Measurements from ENCODE around the gene NFATC1.

Gene NFATC1

DNA sequence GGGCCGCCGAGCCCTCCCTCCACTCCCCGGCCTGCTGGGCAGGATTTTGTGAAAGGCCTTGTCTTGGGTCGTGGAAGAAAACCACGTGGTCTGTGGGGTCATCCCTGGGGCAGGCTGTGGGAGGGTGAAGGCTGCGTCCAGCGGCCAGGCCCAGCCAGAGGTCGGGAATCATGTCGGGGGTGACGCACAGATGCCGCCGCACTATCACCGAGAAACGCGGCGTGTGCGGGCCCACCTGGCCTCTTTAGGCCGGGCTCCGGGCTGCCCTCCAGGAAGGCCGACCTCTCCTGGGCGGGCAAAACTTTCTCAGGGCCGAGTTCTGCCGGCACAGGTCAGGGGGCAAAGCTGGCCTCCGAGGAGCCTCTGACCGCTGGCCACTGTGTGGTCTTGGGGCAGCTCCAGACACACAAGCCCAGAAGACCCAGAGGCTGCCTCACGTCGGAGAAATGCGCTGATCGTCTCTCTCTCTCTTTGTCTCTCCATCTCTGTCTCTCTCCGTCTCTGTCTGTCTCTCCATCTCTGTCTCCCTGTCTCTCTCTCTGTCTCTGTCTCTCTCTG is 28.4 kb downstream of the NFATC1 start:
- no peak overlapping the region for H2AFZ ChIP-seq (ENCODE audit: low read length)
- H4K8ac ChIP-seq (ENCODE audit: low read depth, low read length): no peak overlapping the region
- H3K36me3 ChIP-seq (replicated peaks in 1 of 2; ENCODE audit: control insufficient read depth in 2 of 2, insufficient read depth in 2 of 2, low read length in 2 of 2): no peaks in the 10 kb centered on the region
- H2BK15ac ChIP-seq (ENCODE audit: low read length): peak overlapping the region; percentile 75
- H3K14ac ChIP-seq (ENCODE audit: low read length): no peak overlapping the region
- no peak overlapping the region for H3K4me3 ChIP-seq (ENCODE audit: low read length in 2 of 2)
- peak overlapping the region; percentile 95 for H2AK5ac ChIP-seq (ENCODE audit: low read depth, low read length)
- H2BK12ac ChIP-seq (ENCODE audit: low read length): no peak overlapping the region
- no peak for DNase-seq (ENCODE audit: low spot score)
- H3K4ac ChIP-seq (ENCODE audit: low read length): no peak overlapping the region
- no peak overlapping the region for H3K23ac ChIP-seq (ENCODE audit: low read depth, low read length, poor library complexity)
- peak overlapping the region; percentile 85 for H3K18ac ChIP-seq (ENCODE audit: low read length)
- H2BK120ac ChIP-seq (ENCODE audit: low read depth, low read length): no peak overlapping the region
- H3K27me3 ChIP-seq (ENCODE audit: control insufficient read depth in 3 of 3, insufficient read depth in 3 of 3, low read depth in 1 of 3, low read length in 3 of 3): no peaks in the 10 kb centered on the region
- no peak overlapping the region for H4K91ac ChIP-seq (ENCODE audit: low read depth, low read length, poor library complexity)
- H3K27ac ChIP-seq (replicated peaks; ENCODE audit: low read length): no peak overlapping the region
- H3K79me1 ChIP-seq (ENCODE audit: low read depth, low read length): peaks cover 5% of the 10 kb centered on the region
- H2BK5ac ChIP-seq (ENCODE audit: low read length): peak overlapping the region; percentile 82
- H3K9me3 ChIP-seq (replicated peaks in 1 of 2; ENCODE audit: control insufficient read depth in 2 of 2, insufficient read depth in 1 of 2, low read depth in 1 of 2, low read length in 2 of 2): no peaks in the 10 kb centered on the region
- no CpG with 5 or more reads among the region's 30 CpGs for WGBS, 2 donors (ENCODE audit: extremely low coverage in 2 of 2, insufficient read length in 2 of 2, insufficient replicate concordance in 1 of 2)
- H3K9ac ChIP-seq (ENCODE audit: low read depth, low read length, poor library complexity): no peak overlapping the region
- H3K4me1 ChIP-seq (ENCODE audit: control insufficient read depth in 2 of 2, insufficient read depth in 1 of 2, low read depth in 1 of 2, low read length in 2 of 2): peaks cover 0 to 7% of the 10 kb centered on the region in 2 donors
- H3K4me2 ChIP-seq (ENCODE audit: insufficient read depth, low read length, poor library complexity, severe bottlenecking): no peak overlapping the region

DNA sequence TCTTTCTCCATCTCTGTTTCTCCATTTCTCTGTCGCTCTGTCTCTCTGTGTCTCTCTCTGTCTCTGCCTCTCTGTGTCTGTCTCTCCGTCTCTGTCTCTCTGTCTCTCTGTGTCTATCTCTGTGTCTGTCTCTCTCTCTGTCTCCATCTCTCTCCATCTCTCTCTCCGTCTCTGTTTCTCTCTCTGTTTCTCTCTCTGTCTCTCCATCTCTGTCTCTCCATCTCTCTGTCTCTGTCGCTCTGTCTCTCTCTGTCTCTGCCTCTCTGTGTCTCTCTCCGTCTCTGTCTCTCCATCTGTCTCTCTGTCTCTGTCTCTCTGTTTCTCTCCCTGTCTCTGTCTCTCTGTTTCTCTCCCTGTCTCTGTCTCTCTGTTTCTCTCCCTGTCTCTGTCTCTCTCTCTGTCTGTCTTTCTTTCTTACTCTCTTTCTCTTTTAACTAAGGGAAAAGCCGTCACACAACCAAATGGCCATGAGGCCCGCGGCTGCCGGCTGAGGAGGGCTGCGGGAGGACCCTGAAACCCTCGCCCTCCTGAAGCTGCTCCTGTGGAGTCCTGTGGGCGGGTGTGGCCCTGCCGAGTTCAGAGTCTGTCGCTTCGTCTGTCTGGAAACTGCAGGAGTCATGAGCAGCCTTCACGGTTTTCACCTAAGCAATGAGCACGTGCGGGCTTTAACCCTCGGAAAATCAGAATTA is 29.3 kb downstream of the NFATC1 start:
- H3K27ac ChIP-seq (replicated peaks; ENCODE audit: low read length): peak overlapping the region; percentile 30
- H2BK5ac ChIP-seq (ENCODE audit: low read length): no peak overlapping the region
- H2BK120ac ChIP-seq (ENCODE audit: low read depth, low read length): no peak overlapping the region
- no peak overlapping the region for H3K4ac ChIP-seq (ENCODE audit: low read length)
- DNase-seq (ENCODE audit: low spot score): no peak
- H4K8ac ChIP-seq (ENCODE audit: low read depth, low read length): no peak overlapping the region
- no peaks in the 10 kb centered on the region for H3K27me3 ChIP-seq (ENCODE audit: control insufficient read depth in 3 of 3, insufficient read depth in 3 of 3, low read depth in 1 of 3, low read length in 3 of 3)
- peaks cover 5% of the 10 kb centered on the region for H3K79me1 ChIP-seq (ENCODE audit: low read depth, low read length)
- no peak overlapping the region for H3K14ac ChIP-seq (ENCODE audit: low read length)
- H3K23ac ChIP-seq (ENCODE audit: low read depth, low read length, poor library complexity): no peak overlapping the region
- no peak overlapping the region for H2BK12ac ChIP-seq (ENCODE audit: low read length)
- H3K9me3 ChIP-seq (replicated peaks in 1 of 2; ENCODE audit: control insufficient read depth in 2 of 2, insufficient read depth in 1 of 2, low read depth in 1 of 2, low read length in 2 of 2): no peaks in the 10 kb centered on the region
- H3K36me3 ChIP-seq (replicated peaks in 1 of 2; ENCODE audit: control insufficient read depth in 2 of 2, insufficient read depth in 2 of 2, low read length in 2 of 2): no peaks in the 10 kb centered on the region
- H4K91ac ChIP-seq (ENCODE audit: low read depth, low read length, poor library complexity): no peak overlapping the region
- H2AFZ ChIP-seq (ENCODE audit: low read length): peak overlapping the region; percentile 23
- H3K18ac ChIP-seq (ENCODE audit: low read length): peak overlapping the region; percentile 20
- no peak overlapping the region for H2AK5ac ChIP-seq (ENCODE audit: low read depth, low read length)
- no CpG with 5 or more reads among the region's 19 CpGs for WGBS, 2 donors (ENCODE audit: extremely low coverage in 2 of 2, insufficient read length in 2 of 2, insufficient replicate concordance in 1 of 2)
- H3K9ac ChIP-seq (ENCODE audit: low read depth, low read length, poor library complexity): no peak overlapping the region
- H3K4me2 ChIP-seq (ENCODE audit: insufficient read depth, low read length, poor library complexity, severe bottlenecking): no peak overlapping the region
- H2BK15ac ChIP-seq (ENCODE audit: low read length): peak overlapping the region; percentile 3
- no peak overlapping the region for H3K4me3 ChIP-seq (ENCODE audit: low read length in 2 of 2)
- peaks cover 0 to 7% of the 10 kb centered on the region in 2 donors for H3K4me1 ChIP-seq (ENCODE audit: control insufficient read depth in 2 of 2, insufficient read depth in 1 of 2, low read depth in 1 of 2, low read length in 2 of 2)

DNA sequence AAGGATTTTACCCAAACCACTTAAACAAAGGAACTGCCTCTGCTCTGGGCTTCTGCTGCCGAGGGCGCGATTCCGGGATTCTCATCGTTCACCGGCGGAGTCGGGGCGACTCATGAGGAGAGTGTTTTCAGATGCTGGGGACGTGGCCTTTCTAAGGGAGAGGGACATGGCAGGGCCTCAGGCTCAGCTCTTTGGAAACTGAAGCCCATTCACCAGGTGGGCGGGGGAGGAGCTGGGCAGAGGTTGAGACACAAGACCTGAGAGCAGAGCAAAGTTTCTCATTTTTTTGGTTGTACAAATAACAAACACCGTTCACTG is 29.8 kb downstream of the NFATC1 start:
- Histone ChIP-seq H3K27me3 (ENCODE audit: control insufficient read depth in 3 of 3, insufficient read depth in 3 of 3, low read depth in 1 of 3, low read length in 3 of 3) (no peaks in the 10 kb centered on the region), H3K14ac (ENCODE audit: low read length) (no peak overlapping the region), H2BK12ac (ENCODE audit: low read length) (no peak overlapping the region), H3K18ac (ENCODE audit: low read length) (peak overlapping the region; percentile 67), H3K9ac (ENCODE audit: low read depth, low read length, poor library complexity) (no peak overlapping the region), H3K4me1 (ENCODE audit: control insufficient read depth in 2 of 2, insufficient read depth in 1 of 2, low read depth in 1 of 2, low read length in 2 of 2) (peaks cover 0 to 7% of the 10 kb centered on the region in 2 donors), H3K27ac (replicated peaks; ENCODE audit: low read length) (peak overlapping the region; percentile 30), H2AFZ (ENCODE audit: low read length) (peak overlapping the region; percentile 23), H2AK5ac (ENCODE audit: low read depth, low read length) (no peak overlapping the region), H4K8ac (ENCODE audit: low read depth, low read length) (no peak overlapping the region), H3K23ac (ENCODE audit: low read depth, low read length, poor library complexity) (no peak overlapping the region), H3K4me3 (ENCODE audit: low read length in 2 of 2) (no peak overlapping the region), H3K9me3 (replicated peaks in 1 of 2; ENCODE audit: control insufficient read depth in 2 of 2, insufficient read depth in 1 of 2, low read depth in 1 of 2, low read length in 2 of 2) (no peaks in the 10 kb centered on the region), H2BK120ac (ENCODE audit: low read depth, low read length) (no peak overlapping the region), H3K4ac (ENCODE audit: low read length) (no peak overlapping the region), H4K91ac (ENCODE audit: low read depth, low read length, poor library complexity) (no peak overlapping the region), H2BK5ac (ENCODE audit: low read length) (no peak overlapping the region), H3K79me1 (ENCODE audit: low read depth, low read length) (peaks cover 5% of the 10 kb centered on the region), H3K4me2 (ENCODE audit: insufficient read depth, low read length, poor library complexity, severe bottlenecking) (no peak overlapping the region), H3K36me3 (replicated peaks in 1 of 2; ENCODE audit: control insufficient read depth in 2 of 2, insufficient read depth in 2 of 2, low read length in 2 of 2) (no peaks in the 10 kb centered on the region), H2BK15ac (ENCODE audit: low read length) (peak overlapping the region; percentile 3)
- no CpG with 5 or more reads among the region's 12 CpGs for WGBS, 2 donors (ENCODE audit: extremely low coverage in 2 of 2, insufficient read length in 2 of 2, insufficient replicate concordance in 1 of 2)
- no peak for DNase-seq (ENCODE audit: low spot score)

DNA sequence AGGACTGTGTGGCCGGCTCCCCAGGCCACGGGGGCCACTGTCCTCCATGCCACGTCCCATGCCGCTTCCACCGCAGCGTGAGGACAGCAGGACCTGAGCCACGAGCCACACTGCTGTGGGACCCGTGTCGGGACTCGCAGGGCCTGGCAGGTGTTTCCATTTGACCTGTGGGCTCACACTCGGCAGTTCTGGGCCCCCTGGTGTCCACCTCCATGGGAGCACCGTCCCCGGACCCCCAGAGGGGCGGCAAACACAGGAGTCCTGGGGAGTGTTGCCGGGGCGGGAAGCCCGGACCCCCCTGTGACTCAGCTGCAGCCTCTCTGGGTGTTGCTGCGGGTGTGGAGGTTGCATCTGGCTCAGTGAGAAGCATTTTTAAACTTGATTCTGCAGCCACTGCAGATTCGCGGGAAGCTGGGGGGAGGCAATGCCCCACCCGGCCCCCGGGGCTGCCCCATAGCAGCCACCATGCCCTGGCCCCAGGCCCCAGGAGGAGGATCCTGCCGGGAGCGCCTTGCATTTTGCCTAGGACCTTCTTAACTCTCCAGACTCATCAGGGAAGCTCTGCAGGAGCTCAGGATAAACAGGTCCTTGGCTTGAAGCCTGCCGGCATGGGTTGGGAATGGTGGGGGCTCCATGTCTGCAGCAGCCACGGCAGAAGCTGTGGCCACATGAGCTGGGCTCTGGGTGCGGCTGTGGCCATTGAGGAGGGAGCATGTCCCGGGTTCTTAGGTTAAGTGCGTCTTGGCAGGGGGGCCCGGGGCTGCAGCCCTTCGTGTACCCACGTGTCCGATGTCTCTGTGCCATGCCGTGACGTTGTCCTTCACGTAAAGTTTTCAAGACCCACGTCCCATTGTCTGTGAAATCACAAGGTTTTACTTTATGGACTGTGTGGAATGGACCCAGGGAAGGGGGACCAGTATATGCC is 30.9 kb downstream of the NFATC1 start:
- no peak for DNase-seq (ENCODE audit: low spot score)
- H3K79me1 ChIP-seq (ENCODE audit: low read depth, low read length): peaks cover 5% of the 10 kb centered on the region
- H2AK5ac ChIP-seq (ENCODE audit: low read depth, low read length): peak overlapping the region; percentile 95
- H4K8ac ChIP-seq (ENCODE audit: low read depth, low read length): peak overlapping the region; percentile 43
- H2BK5ac ChIP-seq (ENCODE audit: low read length): peak overlapping the region; percentile 82
- no CpG with 5 or more reads among the region's 37 CpGs for WGBS, 2 donors (ENCODE audit: extremely low coverage in 2 of 2, insufficient read length in 2 of 2, insufficient replicate concordance in 1 of 2)
- peak overlapping the region; percentile 53 for H4K91ac ChIP-seq (ENCODE audit: low read depth, low read length, poor library complexity)
- peak overlapping the region; percentile 93 for H3K4ac ChIP-seq (ENCODE audit: low read length)
- no peaks in the 10 kb centered on the region for H3K27me3 ChIP-seq (ENCODE audit: control insufficient read depth in 3 of 3, insufficient read depth in 3 of 3, low read depth in 1 of 3, low read length in 3 of 3)
- no peak overlapping the region for H3K4me3 ChIP-seq (ENCODE audit: low read length in 2 of 2)
- H3K23ac ChIP-seq (ENCODE audit: low read depth, low read length, poor library complexity): peak overlapping the region; percentile 85
- H2BK15ac ChIP-seq (ENCODE audit: low read length): peak overlapping the region; percentile 92
- no peak overlapping the region for H3K14ac ChIP-seq (ENCODE audit: low read length)
- no peak overlapping the region for H3K4me2 ChIP-seq (ENCODE audit: insufficient read depth, low read length, poor library complexity, severe bottlenecking)
- H3K9ac ChIP-seq (ENCODE audit: low read depth, low read length, poor library complexity): peak overlapping the region; percentile 70
- H2AFZ ChIP-seq (ENCODE audit: low read length): no peak overlapping the region
- no peaks in the 10 kb centered on the region for H3K36me3 ChIP-seq (replicated peaks in 1 of 2; ENCODE audit: control insufficient read depth in 2 of 2, insufficient read depth in 2 of 2, low read length in 2 of 2)
- H3K4me1 ChIP-seq (ENCODE audit: control insufficient read depth in 2 of 2, insufficient read depth in 1 of 2, low read depth in 1 of 2, low read length in 2 of 2): peaks cover 0 to 7% of the 10 kb centered on the region in 2 donors
- H2BK120ac ChIP-seq (ENCODE audit: low read depth, low read length): peak overlapping the region; percentile 61
- no peak overlapping the region for H3K27ac ChIP-seq (replicated peaks; ENCODE audit: low read length)
- H3K9me3 ChIP-seq (replicated peaks in 1 of 2; ENCODE audit: control insufficient read depth in 2 of 2, insufficient read depth in 1 of 2, low read depth in 1 of 2, low read length in 2 of 2): no peaks in the 10 kb centered on the region
- H2BK12ac ChIP-seq (ENCODE audit: low read length): peak overlapping the region; percentile 90
- peak overlapping the region; percentile 87 for H3K18ac ChIP-seq (ENCODE audit: low read length)

Data from neuronal stem cell (in vitro differentiated cells).